Fibroblast of villous mesenchyme (primary cell): ENCODE results near the gene ARHGEF18. TPM values are rescaled to one million over a fixed set of nuclear protein-coding genes. Genes with fewer than 3 reads are reported as not detected.
"Not testable (repeated sequence)": the region's sequence is repeated elsewhere in the genome, so short reads cannot be mapped to it uniquely, and the experiment has no call there.

Source experiments
- DNase-seq: peaks from one replicate; pipeline ENCODE4 v3.0.0-alpha.2; 2010; ENCODE audit warnings: low read depth
- H3K4me3 ChIP-seq: 2 replicates; pipeline ENCODE4 v1.5.1; 2011; ENCODE audit warnings: low read depth, mild to moderate bottlenecking, low read length
- CTCF ChIP-seq: IDR thresholded peaks from 2 replicates; pipeline ENCODE4 v1.5.1; 2012; ENCODE audit warnings: low read depth, mild to moderate bottlenecking, low read length; ENCODE audit not compliant: insufficient read depth
- total RNA-seq: library from RNA; depleted of rRNA; stranded (reverse); fragments of >200 nt; gene quantifications from 2 replicates; pipeline ENCODE4 v1.2.3, GENCODE V29; 2012

The ARHGEF18 gene
- total RNA-seq, 1 donor: 35.0 TPM

GRCh38 chr19:7356899-7357627 lies 8.3 kb downstream of the ARHGEF18 start:
- no peak for TF ChIP-seq CTCF
- H3K4me3 ChIP-seq: no peak overlapping the region
- DNase-seq: no peak

- DNase-seq: no peak
- no peak for TF ChIP-seq CTCF
- no peak overlapping the region for H3K4me3 ChIP-seq
Measured at GRCh38 chr19:7358102-7358597, 9.4 kb downstream of the ARHGEF18 start.

- DNase-seq: peak; percentile 42
- no peak overlapping the region for H3K4me3 ChIP-seq
- no peak for TF ChIP-seq CTCF
Measured at GRCh38 chr19:7360393-7360984, 11.8 kb downstream of the ARHGEF18 start.

DNA sequence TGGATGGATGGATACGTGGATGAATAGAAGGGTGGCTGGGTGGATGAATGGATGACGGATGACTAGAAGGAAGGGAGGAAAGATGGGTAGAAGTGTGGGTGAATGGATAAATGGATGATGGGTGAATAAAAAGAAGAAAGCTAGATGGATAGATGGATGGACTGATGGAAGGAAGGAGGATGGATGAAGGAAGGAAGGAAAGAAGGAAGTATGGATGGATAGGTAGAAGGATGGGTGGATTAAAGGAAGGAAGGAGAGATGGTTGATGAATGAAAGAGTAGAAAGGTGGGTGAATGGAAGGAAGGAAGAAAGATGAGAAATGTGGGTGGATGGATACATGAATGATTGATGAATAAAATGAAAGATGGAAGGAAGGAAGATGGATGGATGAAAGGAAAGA lies 14.5 kb downstream of the ARHGEF18 start:
- TF ChIP-seq CTCF: no peak
- H3K4me3 ChIP-seq: no peak overlapping the region
- no peak for DNase-seq

- no peak for DNase-seq
- no peak overlapping the region for H3K4me3 ChIP-seq
- TF ChIP-seq CTCF: peak; percentile 46
Measured at GRCh38 chr19:7366701-7367420, 18.1 kb downstream of the ARHGEF18 start.

DNA sequence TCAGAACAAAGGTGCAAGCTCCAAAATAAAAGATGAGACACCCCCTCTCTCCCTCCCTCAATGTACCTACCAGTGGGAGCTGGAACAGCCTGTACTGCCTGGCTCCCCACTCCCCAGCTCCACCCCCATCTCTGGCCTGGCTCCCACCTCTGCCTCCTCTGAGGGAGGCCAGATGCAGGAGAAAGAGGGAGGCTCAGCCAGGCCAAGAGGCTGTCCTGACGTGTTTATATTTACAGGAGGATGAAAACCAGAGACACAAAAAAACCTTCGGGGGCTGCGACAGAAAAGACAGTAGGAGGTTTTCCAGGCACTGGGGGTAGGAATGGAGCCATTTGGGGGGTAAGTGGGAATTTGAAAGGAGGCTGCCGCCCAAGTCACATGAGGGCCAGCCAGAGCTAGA lies 19.7 kb downstream of the ARHGEF18 start:
- no peak for TF ChIP-seq CTCF
- no peak overlapping the region for H3K4me3 ChIP-seq
- DNase-seq: peak; percentile 73

DNA sequence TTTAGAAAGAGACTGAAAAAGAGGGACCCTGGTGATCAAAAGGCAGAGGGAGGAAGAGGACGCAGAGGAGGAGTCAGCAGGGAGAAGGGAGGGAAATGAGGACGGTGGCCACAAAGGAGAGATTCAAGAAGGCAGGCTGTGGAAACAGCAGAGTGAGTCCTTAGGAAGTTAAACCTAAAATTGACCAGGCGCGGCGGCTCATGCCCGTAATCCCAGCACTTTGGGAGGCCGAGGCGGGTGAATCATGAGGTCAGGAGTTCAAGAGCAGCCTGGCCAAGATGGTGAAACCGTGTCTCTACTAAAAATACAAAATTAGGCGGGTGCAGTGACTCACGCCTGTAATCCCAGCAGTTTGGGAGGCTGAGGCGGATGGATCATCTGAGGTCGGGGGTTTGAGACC lies 20.1 kb downstream of the ARHGEF18 start:
- not testable (repeated sequence) for H3K4me3 ChIP-seq
- DNase-seq: peak; percentile 86
